Measurements from ENCODE around the gene LCNL1.
"Not testable (repeated sequence)": the region's sequence is repeated elsewhere in the genome, so short reads cannot be mapped to it uniquely, and the experiment has no call there.

The LCNL1 gene

GRCh38 chr9:137026384-137026783 lies 43.6 kb downstream of the LCNL1 start:
- DNase-seq (ENCODE audit: low read depth), result no peak

- no peak for DNase-seq (ENCODE audit: low read depth)
Measured at GRCh38 chr9:137026828-137027227, 44.0 kb downstream of the LCNL1 start.

GRCh38 chr9:137027369-137028262 lies 44.8 kb downstream of the LCNL1 start, which contains the start of gene ABCA2:
Gene ABCA2 (minus strand): TSS chr9:137028237. CDS start chr9:137028140, 97 bp downstream.
- DNase-seq (ENCODE audit: low read depth), result no peak

- DNase-seq (ENCODE audit: low read depth), result peak; percentile 49
Measured at GRCh38 chr9:137028263-137029057, 45.7 kb downstream of the LCNL1 start.

- DNase-seq (ENCODE audit: low read depth), result peak; percentile 48
Measured at GRCh38 chr9:137029058-137029936, 46.5 kb downstream of the LCNL1 start.

- DNase-seq (ENCODE audit: low read depth), result no peak
Measured at GRCh38 chr9:137030006-137030405, 47.2 kb downstream of the LCNL1 start.

DNA sequence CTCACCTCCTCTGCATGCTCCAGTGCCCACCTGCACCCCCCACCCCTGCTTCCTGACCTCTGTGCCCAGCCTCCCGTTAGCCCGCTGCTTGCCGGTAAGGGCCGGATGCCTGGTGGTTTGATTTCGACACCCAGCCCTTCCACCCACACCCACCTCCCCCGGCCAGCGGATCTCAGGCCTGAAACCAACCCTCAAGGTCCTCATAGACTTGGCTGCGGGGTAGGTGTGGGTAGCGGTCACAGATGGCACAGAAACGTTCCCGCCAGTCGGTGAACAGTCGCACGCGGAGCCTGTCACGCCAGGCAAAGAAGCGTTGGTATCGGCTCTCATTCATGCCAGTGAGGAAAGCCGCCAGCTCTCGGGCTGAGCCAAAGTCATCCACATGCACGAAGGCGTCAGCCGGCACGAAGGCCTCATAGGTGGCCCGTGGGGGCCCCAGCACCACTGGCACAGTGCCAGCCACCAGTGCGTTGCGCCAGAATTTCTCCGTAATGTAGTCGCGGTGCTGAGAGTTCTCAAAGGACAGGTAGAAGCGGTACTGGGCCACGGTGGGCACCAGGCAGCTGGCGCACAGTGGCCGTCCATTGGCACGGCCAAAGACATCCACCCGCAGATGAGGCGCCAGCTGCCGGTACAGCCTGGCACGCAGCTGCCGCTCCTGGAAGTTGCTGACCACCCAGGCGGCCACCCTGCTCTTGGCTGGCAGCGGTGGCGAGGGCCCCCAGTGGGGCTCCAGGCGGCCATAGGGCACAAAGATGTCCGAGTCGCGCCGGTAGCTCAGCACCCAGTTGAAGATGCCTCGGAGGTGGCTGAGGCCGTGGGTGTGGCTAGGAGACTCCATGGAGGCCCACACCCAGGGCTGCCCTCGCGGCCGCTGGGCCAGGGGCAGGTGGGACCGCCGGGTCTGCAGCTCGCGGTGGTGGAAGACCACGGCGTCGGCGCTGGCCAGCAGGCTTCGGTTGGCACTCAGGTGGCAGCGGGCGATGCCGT lies 48.0 kb downstream of the LCNL1 start:
- DNase-seq (ENCODE audit: low read depth), result no peak

- no peak for DNase-seq (ENCODE audit: low read depth)
Measured at GRCh38 chr9:137031904-137032640, 49.3 kb downstream of the LCNL1 start, which contains the start of gene FUT7. Gene FUT7 (minus strand): TSS chr9:137032088. CDS start chr9:137031991, 97 bp downstream.

DNA sequence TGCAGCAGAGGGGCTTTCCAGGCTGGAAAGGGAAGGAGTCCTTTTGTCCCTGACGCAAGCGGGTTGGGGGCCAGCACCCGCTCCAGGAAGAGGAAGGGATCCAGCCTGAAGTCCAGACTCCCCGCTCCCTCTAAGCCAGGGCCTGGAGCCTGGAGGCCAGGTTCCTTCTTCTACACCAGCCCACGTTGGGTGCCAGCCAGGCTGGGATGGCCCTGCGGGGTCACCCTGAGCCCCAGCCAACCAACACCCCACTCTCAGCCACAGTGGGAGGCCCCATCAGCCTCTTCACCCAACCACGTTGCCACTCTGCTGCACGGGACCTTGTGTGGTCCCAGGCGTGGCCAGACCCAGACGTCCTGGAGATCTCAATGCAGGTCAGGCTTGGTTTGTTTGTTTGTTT lies 50.1 kb downstream of the LCNL1 start:
- no peak for DNase-seq (ENCODE audit: low read depth)

GRCh38 chr9:137033481-137033880 lies 50.7 kb downstream of the LCNL1 start:
- not testable (repeated sequence) for DNase-seq (ENCODE audit: low read depth)

GRCh38 chr9:137034039-137034708 lies 51.4 kb downstream of the LCNL1 start:
- no peak for DNase-seq (ENCODE audit: low read depth)

GRCh38 chr9:137034709-137035506 lies 52.1 kb downstream of the LCNL1 start:
- DNase-seq (ENCODE audit: low read depth), result peak; percentile 73

All from stimulated activated CD8-positive, alpha-beta memory T cell treated with anti-CD3 and anti-CD28 coated beads, Interleukin-12 subunit alpha, Interleukin-12 subunit beta, amount 100 ng/mL, for 4 hours (primary cell).